NCI-H187 (cell line): ENCODE results near the gene LRRN1.
"Not testable (repeated sequence)": the region's sequence is repeated elsewhere in the genome, so short reads cannot be mapped to it uniquely, and the experiment has no call there.

ENCODE experiments used
- DNase-seq, 2 experiments: peaks; one replicate each; lab custom pipeline; 2025; lab: John Stamatoyannopoulos, UW

The LRRN1 gene

DNA sequence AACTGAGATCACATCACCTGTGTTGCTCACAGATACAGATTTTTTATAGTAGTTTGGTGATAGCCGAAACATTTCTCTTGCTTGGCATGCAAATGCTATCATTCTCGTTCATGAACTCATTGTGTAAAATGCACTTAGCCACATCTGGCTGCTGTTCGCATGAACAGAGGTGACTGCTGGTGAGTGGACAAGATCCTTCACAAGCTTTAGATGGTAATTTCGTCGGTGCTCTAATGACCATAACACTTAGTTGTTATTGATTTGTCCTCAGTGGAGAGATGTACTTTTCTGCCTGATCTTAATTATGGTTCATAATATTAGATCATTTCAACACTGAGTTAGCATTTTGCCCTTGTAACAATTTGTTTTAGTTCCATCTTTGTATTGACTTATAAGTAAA lies 13.8 kb downstream of the LRRN1 start:
- no peak for DNase-seq

DNA sequence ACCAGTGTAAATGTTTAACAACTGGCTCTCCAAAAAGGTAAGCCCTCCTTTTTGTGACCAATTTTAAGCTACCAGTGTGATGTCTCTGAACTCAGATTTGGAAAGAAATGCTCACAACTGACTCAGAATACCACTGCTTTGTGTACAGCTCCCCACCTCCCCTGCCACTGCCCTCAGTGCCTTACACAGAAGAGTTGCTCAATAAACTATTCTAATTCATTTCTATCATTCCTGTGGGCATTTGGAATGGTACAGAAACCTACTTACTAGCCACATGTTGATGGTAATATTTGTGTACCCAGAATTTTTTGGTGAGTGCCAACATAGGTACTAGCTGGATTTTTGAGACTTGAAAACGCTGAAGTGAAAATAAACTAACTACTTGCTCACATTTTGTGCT lies 16.0 kb downstream of the LRRN1 start:
- DNase-seq, result no peak

- no peak for DNase-seq
These were observed 16.8 kb downstream of the LRRN1 start for GRCh38 chr3:3816034-3816433.

- DNase-seq, result no peak
These were observed 18.6 kb downstream of the LRRN1 start for GRCh38 chr3:3817865-3818264.

- no peak for DNase-seq
These were observed 22.5 kb downstream of the LRRN1 start for GRCh38 chr3:3821777-3822176.

DNA sequence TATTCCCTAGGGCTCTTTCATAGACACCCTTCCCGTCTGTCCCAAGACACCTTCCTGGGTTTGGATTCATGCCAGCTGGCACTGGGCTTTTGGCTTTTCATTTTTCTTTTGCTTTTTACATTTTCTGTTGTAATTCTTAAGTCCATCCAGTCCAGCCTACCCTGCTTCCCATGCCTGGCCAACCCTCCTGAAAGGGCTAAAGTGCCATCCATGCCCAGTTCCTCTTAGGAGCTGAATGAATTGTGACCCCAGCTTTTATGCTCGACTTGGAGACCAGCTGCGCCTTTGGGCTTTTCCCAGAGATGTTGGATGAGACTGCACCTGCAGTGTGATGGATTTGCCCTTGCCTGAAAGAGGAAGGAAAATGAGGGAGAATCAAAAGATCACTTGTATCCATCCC lies 25.8 kb downstream of the LRRN1 start:
- no peak for DNase-seq

DNA sequence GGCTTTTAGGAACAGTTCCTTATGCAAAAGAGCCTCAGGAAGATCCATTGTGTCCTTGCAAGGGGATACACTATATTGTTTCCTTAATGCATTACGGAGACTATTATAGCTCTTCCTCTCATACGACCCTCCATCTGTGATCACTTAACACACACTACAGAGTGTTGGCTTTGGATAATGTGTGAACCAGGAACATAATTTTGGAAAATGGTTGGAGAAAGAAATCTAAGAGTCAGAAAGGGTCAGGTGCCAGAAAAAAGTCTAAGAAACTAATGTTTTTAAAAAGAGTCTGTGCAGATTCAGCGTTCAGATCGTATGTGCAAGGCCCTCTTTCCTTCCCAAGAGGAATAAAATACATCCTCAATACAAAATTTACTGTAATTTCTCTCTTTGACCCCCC lies 27.3 kb downstream of the LRRN1 start:
- no peak for DNase-seq

GRCh38 chr3:3827111-3827510 lies 27.9 kb downstream of the LRRN1 start:
- no peak for DNase-seq

GRCh38 chr3:3828417-3828816 lies 29.2 kb downstream of the LRRN1 start:
- DNase-seq, result not testable (repeated sequence)

DNA sequence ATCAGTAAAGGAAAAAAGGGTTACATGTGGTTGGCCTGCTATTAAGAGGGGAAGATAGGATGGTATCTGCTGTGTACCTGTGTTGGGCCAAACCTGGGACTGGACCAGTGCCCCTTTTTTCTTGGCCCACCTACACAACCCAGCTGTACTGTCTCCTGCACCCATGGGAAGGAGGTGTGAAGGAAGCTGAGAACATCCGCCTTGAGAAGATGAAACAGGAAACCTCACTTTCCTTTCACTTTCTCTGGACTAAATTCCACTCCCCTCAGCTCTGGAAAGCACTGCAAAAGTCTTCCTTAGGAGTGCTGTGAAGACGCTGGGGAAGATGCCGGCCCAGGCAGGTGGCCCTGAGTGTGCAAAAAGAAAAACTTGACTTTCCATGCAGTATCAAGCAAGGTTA lies 37.6 kb downstream of the LRRN1 start:
- no peak for DNase-seq

DNA sequence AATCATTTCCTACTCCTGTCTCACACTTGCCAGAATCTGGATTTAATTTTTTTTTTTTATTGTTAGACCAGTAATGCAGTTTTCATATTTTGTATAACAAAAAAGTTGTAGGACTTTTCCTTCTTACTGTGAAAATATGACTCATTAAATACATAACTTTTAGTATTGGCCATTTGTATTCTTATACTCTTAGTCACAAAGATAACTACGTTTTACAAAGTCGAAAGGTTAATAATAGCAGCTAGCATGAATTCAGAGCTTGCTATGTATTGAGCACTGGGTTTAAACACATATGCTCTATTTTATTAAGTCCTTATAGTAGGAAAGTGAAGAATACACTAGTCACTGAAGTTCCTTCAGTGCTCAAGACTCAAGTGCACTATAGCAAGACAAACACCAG lies 43.1 kb downstream of the LRRN1 start:
- DNase-seq, result no peak

- no peak for DNase-seq
These were observed 49.0 kb downstream of the LRRN1 start for GRCh38 chr3:3847994-3848922.

DNA sequence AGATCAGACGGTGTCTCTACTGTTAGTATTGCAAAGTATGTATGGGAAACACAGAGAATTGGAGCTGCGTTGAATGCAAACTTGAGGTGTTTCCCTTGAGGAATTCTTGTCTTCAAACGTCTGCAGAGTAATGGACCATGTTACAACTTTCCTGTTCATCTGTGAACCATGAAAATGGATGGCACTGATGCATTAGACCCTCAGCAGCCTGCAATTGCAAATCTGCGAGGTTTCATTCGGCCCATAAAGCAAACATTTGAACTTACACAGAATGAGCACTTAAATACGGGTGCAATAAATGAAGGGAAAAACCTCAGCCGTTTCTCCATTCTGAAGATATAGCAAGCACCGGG lies 49.7 kb downstream of the LRRN1 start:
- no peak for DNase-seq

DNA sequence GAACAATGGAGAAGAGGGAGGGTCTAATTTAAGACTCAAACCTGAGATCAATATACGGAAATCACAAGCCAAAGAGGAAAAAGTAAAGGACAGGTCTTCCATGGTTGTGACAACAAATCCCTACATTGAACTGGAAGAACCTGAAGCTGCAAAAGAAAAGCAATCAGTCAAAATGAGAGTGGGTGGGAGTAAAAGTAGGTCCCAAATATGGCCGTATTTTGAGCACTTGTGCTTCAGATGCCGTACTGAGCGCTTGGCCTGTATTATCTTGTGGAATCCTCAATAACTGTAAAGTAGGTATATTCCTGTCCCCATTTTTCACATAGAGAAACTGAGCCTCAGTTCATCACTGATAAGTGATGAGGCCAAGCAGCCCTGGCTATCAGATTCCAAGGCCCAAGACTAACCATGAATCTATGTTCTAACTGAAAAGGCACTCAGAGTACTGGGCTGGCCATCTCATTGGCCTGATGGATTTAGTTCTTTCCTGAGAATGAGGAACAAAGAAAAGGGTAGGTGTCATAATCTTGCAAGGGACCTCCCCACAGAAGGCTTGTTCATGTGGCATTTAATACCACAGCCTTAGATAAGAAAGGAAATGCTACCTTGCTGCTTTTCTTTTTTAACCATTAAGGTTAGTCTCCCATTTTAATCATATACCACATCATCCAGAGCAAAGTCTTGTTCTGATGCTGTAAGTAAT lies 52.5 kb downstream of the LRRN1 start:
- DNase-seq, result no peak

DNA sequence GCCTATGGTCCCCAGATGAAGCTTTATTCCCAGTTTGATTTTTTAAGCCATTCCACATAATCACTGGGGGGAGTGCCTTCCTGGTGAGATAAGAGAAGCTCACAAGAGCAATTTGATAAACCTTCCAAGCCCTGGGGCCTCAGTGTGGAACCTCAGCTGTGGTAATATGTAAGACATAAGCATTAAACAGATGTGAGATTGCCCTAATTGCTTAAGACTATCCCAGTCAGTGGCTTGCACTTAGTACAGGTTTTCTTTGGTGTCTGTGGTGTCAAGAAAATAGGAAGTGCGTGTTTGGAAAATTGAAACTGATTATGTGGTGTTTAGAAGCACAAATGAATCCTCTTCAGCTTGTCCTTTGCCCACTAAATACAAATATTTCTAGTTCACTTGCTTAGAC lies 54.3 kb downstream of the LRRN1 start:
- no peak for DNase-seq

GRCh38 chr3:3855056-3855455 lies 55.8 kb downstream of the LRRN1 start:
- no peak for DNase-seq

DNA sequence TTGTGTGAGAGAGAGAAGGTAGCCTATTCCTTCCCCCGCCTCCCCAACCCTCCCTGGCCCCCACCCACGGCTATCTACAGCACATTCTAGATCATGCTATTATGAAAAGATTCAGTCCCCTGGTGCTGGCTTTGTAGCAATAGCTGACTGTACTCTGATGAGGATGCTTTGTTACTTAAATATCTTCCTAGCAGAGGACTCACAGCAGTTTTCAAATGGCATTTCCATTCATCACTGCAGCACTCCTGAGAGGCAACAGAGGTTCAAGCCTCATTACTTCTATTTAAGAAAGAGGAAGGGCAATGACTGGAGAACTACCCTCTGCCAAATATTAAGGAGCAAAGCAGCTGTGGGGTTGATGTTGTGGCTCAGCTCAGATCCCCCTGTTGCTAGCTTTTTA lies 61.0 kb downstream of the LRRN1 start:
- no peak for DNase-seq

DNA sequence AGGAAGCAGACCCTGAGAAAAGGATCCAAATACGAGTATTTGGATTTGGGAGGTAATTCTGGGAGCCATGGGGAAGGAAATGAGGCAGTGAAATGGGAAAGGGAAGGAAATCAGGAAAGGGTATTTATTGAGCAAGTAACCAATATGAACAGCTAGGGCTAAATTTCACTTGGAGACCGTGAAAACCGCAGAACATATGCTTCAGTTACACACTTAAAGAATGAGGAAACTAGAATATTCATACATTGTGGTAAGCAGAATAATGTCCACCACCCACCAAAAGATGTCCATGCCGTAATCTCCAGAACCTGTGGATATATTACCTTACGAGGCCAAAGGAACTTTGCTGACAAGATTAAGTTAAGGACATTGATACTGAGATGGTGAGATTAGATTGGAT lies 63.3 kb downstream of the LRRN1 start:
- DNase-seq, result no peak

- no peak for DNase-seq
These were observed 76.3 kb downstream of the LRRN1 start for GRCh38 chr3:3875491-3875890.

DNA sequence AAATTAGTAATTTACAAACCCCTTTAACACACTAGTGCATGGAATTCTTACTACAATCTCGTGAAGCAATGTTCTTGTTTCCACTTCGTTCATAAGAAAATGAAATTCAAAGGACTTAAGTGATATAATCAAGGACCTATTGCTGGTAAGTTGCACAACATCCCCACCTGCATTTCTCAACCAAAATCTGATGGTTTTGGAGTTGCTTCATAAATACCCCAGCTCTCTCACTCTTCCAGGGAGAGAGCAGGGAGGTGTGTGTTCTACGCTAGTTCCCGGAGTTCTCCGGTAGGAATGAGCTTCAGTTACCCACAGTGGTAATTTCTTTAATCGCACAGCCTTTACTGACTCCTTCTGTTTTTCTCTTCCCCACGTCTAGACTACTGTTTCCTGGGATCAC lies 81.8 kb downstream of the LRRN1 start:
- DNase-seq, result no peak

DNA sequence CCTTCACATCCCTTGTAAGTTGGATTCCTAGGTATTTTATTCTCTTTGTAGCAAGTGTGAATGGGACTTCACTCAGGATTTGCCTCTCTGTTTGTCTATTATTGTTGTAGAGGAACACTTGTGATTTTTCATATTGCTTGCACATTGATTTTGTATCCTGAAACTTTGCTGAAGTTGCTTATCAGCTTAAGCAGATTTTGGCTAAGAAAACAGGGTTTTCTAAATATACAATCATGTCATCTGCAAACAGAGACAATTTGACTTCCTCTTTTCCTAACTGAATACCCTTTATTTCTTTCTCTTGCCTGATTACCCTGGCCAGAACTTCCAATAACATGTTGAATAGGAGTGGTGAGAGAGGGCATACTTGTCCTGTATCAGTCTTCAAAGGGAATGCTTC lies 88.1 kb downstream of the LRRN1 start:
- not testable (repeated sequence) for DNase-seq

GRCh38 chr3:3893590-3893989 lies 94.4 kb downstream of the LRRN1 start:
- DNase-seq, result no peak
